GM10248 (cell line): ENCODE measurements around the gene ITM2B.
"Not testable (repeated sequence)": the region's sequence is repeated elsewhere in the genome, so short reads cannot be mapped to it uniquely, and the experiment has no call there.

ENCODE experiments used
- CTCF ChIA-PET: fragments of 300-600 bp; sonication (Branson Sonifier 250); formaldehyde crosslinking; extraction: SDS; loops from one replicate; lab custom pipeline; 2021; ENCODE audit warnings: antibody characterized with exemption; lab: Yijun Ruan, JAX
- POLR2A ChIA-PET: fragments of 350-650 bp; sonication (Branson Sonifier 250); formaldehyde crosslinking; extraction: SDS; loops from one replicate; lab custom pipeline; 2020; ENCODE audit warnings: antibody characterized with exemption; lab: Yijun Ruan, JAX
- DNase-seq: peaks from one replicate; pipeline ENCODE4 v3.0.0; 2012; ENCODE audit errors: extremely low spot score
- TF ChIP-seq, protein P1 (sequence below): IDR thresholded peaks from 2 replicates; pipeline ENCODE4 v1.5.1; 2012; ENCODE audit warnings: mild to moderate bottlenecking, low read depth; ENCODE audit errors: extremely low read depth, missing control alignments, control extremely low read depth

ITM2B gene

DNA sequence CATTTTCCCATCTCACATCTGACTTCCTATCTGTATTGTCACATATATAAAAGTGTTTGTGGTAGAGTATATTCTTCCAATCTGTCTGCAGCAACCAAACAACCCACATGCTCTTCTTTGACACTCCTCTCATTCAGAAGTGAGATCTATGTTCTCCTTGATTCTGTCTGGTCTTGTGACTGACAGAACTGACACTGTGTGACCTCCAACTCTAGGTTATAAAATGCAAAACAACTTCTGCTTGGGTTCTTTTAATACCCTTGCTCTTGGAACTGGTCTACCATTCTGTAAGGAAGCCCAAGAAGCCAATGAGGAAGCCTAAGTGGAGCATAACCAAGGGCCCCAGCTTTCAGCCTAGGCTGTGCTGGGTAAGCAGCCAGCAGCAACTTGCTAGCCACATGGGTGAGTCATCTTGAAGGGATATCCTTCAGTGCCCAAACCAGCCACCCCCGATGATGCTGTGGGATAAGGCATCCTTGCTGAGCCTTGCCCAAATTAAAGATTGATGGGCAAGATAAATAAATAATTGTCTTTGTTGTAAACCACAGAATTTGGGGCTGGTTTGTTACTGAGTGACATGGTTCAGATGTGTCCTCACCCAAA lies 18.4 kb upstream of the ITM2B start:
- TF ChIP-seq, protein P1, sequence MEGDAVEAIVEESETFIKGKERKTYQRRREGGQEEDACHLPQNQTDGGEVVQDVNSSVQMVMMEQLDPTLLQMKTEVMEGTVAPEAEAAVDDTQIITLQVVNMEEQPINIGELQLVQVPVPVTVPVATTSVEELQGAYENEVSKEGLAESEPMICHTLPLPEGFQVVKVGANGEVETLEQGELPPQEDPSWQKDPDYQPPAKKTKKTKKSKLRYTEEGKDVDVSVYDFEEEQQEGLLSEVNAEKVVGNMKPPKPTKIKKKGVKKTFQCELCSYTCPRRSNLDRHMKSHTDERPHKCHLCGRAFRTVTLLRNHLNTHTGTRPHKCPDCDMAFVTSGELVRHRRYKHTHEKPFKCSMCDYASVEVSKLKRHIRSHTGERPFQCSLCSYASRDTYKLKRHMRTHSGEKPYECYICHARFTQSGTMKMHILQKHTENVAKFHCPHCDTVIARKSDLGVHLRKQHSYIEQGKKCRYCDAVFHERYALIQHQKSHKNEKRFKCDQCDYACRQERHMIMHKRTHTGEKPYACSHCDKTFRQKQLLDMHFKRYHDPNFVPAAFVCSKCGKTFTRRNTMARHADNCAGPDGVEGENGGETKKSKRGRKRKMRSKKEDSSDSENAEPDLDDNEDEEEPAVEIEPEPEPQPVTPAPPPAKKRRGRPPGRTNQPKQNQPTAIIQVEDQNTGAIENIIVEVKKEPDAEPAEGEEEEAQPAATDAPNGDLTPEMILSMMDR: no peak
- DNase-seq: no peak
- ChIA-PET POLR2A (no interaction called here), CTCF (no interaction called here)

DNA sequence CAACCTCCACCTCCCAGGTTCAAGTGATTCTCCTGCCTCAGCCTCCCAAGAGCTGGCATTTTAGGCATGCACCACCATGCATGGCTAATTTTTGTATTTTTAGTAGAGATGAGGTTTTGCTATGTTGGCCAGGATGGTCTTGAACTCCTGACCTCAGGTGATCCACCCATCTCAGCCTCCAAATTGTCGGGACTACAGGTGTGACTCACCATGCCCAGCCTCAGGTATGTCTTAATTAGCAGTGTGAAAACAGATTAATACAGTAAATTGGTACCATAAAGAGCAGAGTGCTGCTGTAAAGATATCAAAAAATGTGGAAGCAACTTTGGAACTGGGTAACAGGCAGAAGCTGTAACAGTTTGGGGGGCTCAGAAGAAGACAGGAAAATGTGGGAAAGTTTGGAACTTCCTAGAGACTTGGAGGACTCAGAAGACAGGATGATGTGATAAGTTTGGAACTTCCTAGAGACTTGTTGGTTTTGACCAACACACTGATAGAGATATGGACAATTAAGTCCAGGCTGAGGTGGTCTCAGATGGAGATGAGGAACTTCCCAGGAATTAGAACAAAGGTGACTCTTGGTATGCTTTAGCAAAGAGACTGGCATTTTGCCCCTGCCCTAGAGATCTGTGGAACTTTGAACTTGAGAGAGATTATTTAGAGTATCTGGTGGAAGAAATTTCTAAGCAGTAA lies 17.3 kb upstream of the ITM2B start:
- POLR2A ChIA-PET, DNase-seq, CTCF ChIA-PET: not testable (repeated sequence)

DNA sequence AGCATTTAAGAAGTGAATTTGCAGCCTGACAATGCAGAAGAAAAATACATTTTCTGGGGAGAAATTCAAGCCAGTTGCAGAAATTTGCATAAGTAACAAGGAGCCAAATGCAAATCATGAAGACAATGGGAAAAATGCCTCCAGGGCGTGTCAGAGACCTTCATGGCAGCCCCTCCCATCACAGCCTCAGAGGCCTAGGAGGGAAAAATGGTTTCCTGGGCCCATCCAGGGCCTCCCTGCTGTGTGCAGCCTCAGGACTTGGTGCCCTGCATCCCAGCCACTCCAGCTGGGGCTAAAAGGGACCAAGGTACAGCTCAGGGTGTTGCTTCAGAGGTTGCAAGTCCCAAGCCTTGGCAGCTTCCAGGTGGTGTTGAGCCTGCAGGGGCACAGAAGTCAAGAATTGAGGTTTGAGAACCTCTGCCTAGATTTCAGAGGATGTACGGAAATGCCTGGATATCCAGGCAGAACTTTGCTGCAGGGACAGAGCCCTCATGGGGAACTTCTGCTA lies 16.7 kb upstream of the ITM2B start:
- no peak for DNase-seq
- CTCF ChIA-PET: no interaction called here
- TF ChIP-seq, protein P1: no peak
- POLR2A ChIA-PET: no interaction called here

DNA sequence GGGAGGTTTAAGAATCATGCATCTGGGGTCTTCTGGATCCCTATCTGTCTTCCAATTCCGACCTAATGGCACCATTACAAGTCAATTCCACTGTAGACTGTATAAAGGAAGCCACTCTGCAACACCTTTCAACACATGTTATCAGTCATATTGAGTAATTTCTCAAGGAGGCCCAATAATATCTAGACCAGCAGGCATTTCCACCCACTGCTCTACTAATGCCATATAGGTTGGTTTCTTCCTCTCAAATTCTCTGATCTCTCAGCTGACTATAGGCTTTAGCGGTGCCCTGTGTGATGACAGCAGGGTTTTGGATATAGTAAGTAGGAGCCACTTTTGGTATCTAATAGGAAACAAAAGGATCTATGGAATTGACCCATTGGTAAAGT lies 12.4 kb upstream of the ITM2B start:
- TF ChIP-seq, protein P1: no peak
- POLR2A ChIA-PET: no interaction called here
- no peak for DNase-seq
- CTCF ChIA-PET: interaction anchor here (1.0 to 1.3 kb wide), 2 partner anchors 8 to 94 kb away, joined by 3 read pairs; no protein-coding TSS in a partner anchor

DNA sequence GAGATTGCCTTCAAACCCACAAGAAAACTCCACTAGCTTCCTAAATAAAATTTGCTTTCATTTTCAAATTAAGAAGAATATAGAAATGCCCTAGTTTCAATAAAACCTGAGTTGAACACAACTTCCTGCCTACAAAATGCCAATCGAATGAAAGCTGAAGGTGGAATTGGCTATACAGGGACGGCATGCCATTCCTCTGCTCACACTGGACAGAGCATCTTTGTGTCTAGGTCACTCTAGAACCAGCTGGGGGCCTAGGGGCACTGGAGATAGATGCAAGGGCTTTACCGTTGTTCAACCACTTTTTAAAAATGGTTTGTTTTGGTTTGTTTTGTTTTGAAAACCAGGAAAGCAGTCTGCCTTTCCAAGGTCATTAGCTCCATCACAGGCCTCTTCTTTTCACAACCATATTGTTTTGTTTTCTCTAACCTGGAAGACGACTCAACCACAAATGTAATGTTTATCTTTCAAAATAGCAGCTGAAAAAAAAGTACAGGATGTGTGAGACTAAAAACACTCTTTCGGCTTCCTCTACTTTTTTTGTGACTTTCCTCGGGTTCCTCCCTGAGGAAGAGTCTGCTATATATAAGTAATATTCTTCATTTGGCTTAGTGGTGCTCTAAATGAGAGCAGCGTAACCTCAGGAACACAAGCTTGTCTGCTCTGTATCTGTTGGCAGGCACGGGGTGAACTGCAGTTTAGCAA lies 11.9 kb upstream of the ITM2B start:
- TF ChIP-seq, protein P1: no peak
- POLR2A ChIA-PET: no interaction called here
- DNase-seq: no peak
- CTCF ChIA-PET: interaction anchor here (1.0 to 1.3 kb wide), 2 partner anchors 9 to 95 kb away, joined by 3 read pairs; no protein-coding TSS in a partner anchor

DNA sequence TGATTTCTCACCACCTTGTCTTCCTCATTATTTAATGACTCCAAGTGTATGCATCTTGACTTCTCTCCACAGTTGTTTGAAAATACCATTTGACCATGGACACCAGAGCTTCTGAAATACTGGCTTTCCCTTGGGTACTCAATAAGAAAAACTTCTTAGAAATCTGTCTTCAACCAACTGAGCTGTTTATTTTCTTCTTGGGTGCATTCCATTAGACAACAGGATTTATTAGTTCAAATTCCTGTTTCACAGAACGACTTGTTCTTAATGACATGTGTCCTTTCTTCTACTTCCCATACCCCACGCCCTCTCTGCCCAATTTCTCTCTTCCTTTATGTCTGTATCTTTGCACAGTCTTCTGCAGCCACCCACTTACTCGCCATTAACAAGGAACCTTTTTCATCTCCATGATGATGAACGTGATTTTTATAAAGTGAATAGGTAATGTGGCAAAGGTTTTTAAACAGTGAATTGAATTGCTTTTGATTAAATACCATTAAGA lies 11.3 kb upstream of the ITM2B start:
- ChIA-PET POLR2A (no interaction called here), CTCF (interaction anchor here (1.0 to 1.3 kb wide), 2 partner anchors 10 to 95 kb away, joined by 3 read pairs; no protein-coding TSS in a partner anchor)
- no peak for DNase-seq
- TF ChIP-seq, protein P1: no peak
